Measurements from ENCODE around the gene APC.

APC gene

DNA sequence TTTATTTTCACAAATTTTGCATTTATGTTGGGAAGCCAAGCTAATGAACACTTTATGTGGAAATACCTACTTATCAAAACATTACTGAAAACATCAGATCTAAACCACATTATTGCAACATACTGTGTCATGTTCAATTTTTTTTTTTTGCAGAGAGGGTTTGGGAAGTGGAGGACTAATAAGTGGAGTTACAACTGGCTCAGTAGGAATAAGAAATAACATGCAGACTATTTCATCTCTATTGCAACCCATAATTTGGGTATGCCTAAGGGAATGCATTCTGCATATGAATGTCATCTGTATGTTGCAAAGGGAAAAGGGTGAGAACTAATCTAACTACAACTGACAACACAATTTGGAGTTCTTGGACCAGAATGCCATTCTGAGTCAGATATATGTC lies 41.8 kb downstream of the APC start:
- Histone ChIP-seq H4K20me1 (ENCODE audit: insufficient read depth, low read length) (no peaks in the 10 kb centered on the region), H3K4me2 (ENCODE audit: low read depth, low read length) (no peak overlapping the region), H3K27ac (ENCODE audit: low read length) (no peak overlapping the region), H3F3A (ENCODE audit: insufficient read depth, low read length) (no peaks in the 10 kb centered on the region), H3K9me2 (replicated peaks; ENCODE audit: insufficient read depth, low read length) (no peaks in the 10 kb centered on the region), H3K9me3 (replicated peaks; ENCODE audit: insufficient read depth, low read length) (no peaks in the 10 kb centered on the region), H3K36me3 (replicated peaks; ENCODE audit: insufficient read depth, low read length) (no peaks in the 10 kb centered on the region), H2AFZ (ENCODE audit: low read length) (no peak overlapping the region), H3K79me2 (ENCODE audit: low read length) (no peaks in the 10 kb centered on the region), H3K9ac (ENCODE audit: low read length) (no peak overlapping the region), H3K27me3 (replicated peaks; ENCODE audit: insufficient read depth, low read length) (no peaks in the 10 kb centered on the region), H3K4me1 (ENCODE audit: low read length) (no peaks in the 10 kb centered on the region), H3K4me3 (ENCODE audit: low read length) (no peak overlapping the region)
- no peak for DNase-seq
- TF ChIP-seq EZH2phosphoT487 (IDR thresholded peaks at IDR 0.05; ENCODE audit: low read length) (no peak), EZH2 (optimal IDR thresholded peaks at IDR 0.05; ENCODE audit: low read depth, low read length) (no peak), CTCF (IDR thresholded peaks at IDR 0.05; ENCODE audit: low read length) (no peak)

DNA sequence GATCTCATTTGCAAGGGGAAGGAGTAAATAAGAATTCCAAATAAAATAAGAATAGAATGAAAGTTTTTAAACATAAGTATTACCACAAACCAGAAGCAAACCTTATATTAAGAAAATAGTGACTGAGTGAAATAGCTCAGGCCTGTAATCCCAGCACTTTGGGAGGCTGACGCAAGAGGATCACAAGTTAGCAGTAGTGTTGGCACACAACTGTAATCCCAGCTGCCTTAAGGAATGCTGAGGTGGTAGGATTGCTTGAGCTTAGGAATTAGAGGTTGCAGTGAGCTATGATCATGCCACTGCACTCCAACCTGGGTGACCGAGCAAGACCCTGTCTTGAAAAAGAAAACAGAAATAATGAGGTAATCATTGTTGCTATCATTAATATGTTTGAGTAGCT lies 47.0 kb downstream of the APC start:
- H3K36me3 ChIP-seq (replicated peaks; ENCODE audit: insufficient read depth, low read length): no peaks in the 10 kb centered on the region
- no peaks in the 10 kb centered on the region for H3K9me3 ChIP-seq (replicated peaks; ENCODE audit: insufficient read depth, low read length)
- H3K27me3 ChIP-seq (replicated peaks; ENCODE audit: insufficient read depth, low read length): no peaks in the 10 kb centered on the region
- no peak for TF ChIP-seq EZH2phosphoT487 (IDR thresholded peaks at IDR 0.05; ENCODE audit: low read length)
- no peak for TF ChIP-seq EZH2 (optimal IDR thresholded peaks at IDR 0.05; ENCODE audit: low read depth, low read length)
- TF ChIP-seq CTCF (IDR thresholded peaks at IDR 0.05; ENCODE audit: low read length): no peak
- H3K9me2 ChIP-seq (replicated peaks; ENCODE audit: insufficient read depth, low read length): no peaks in the 10 kb centered on the region
- no peaks in the 10 kb centered on the region for H4K20me1 ChIP-seq (ENCODE audit: insufficient read depth, low read length)
- H2AFZ ChIP-seq (ENCODE audit: low read length): no peak overlapping the region
- no peak overlapping the region for H3K4me2 ChIP-seq (ENCODE audit: low read depth, low read length)
- no peaks in the 10 kb centered on the region for H3K4me1 ChIP-seq (ENCODE audit: low read length)
- DNase-seq: no peak
- H3K79me2 ChIP-seq (ENCODE audit: low read length): no peaks in the 10 kb centered on the region
- H3K9ac ChIP-seq (ENCODE audit: low read length): no peak overlapping the region
- H3F3A ChIP-seq (ENCODE audit: insufficient read depth, low read length): no peaks in the 10 kb centered on the region
- no peak overlapping the region for H3K4me3 ChIP-seq (ENCODE audit: low read length)
- no peak overlapping the region for H3K27ac ChIP-seq (ENCODE audit: low read length)

DNA sequence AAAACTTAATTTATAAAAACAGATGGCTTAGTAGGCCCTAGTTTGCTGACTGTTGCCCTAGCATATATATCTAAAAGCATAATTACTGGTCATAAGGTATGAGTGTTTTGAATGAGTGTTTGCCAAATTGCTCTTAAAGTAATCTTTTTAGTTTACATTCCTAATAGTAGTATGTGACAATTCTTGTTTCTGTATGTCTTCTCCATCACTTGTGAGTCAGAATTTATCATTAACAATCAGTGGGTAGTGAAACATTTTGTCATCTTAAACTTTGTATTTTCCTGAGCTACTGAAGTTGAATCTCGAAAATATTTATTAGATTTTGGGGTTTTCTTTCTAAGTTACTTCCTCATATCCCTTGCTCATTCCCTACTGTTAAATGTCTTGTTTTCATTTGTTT lies 49.6 kb downstream of the APC start:
- Histone ChIP-seq H2AFZ (ENCODE audit: low read length) (no peak overlapping the region), H3K9me3 (replicated peaks; ENCODE audit: insufficient read depth, low read length) (no peaks in the 10 kb centered on the region), H4K20me1 (ENCODE audit: insufficient read depth, low read length) (no peaks in the 10 kb centered on the region), H3K36me3 (replicated peaks; ENCODE audit: insufficient read depth, low read length) (no peaks in the 10 kb centered on the region), H3K79me2 (ENCODE audit: low read length) (no peaks in the 10 kb centered on the region), H3K9ac (ENCODE audit: low read length) (no peak overlapping the region), H3K9me2 (replicated peaks; ENCODE audit: insufficient read depth, low read length) (no peaks in the 10 kb centered on the region), H3K27me3 (replicated peaks; ENCODE audit: insufficient read depth, low read length) (no peaks in the 10 kb centered on the region), H3F3A (ENCODE audit: insufficient read depth, low read length) (no peaks in the 10 kb centered on the region), H3K4me3 (ENCODE audit: low read length) (no peak overlapping the region), H3K4me1 (ENCODE audit: low read length) (no peaks in the 10 kb centered on the region), H3K4me2 (ENCODE audit: low read depth, low read length) (no peak overlapping the region), H3K27ac (ENCODE audit: low read length) (no peak overlapping the region)
- no peak for DNase-seq
- TF ChIP-seq EZH2 (optimal IDR thresholded peaks at IDR 0.05; ENCODE audit: low read depth, low read length) (no peak), CTCF (IDR thresholded peaks at IDR 0.05; ENCODE audit: low read length) (no peak), EZH2phosphoT487 (IDR thresholded peaks at IDR 0.05; ENCODE audit: low read length) (no peak)
